ENCODE measurements around the gene MYH6. TPM values are rescaled to one million over a fixed set of nuclear protein-coding genes. Genes with fewer than 3 reads are reported as not detected.

The MYH6 gene
- total and polyA plus RNA-seq, 2 donors (not counting 1 experiment from before 2014, with no cell fraction given): not detected

DNA sequence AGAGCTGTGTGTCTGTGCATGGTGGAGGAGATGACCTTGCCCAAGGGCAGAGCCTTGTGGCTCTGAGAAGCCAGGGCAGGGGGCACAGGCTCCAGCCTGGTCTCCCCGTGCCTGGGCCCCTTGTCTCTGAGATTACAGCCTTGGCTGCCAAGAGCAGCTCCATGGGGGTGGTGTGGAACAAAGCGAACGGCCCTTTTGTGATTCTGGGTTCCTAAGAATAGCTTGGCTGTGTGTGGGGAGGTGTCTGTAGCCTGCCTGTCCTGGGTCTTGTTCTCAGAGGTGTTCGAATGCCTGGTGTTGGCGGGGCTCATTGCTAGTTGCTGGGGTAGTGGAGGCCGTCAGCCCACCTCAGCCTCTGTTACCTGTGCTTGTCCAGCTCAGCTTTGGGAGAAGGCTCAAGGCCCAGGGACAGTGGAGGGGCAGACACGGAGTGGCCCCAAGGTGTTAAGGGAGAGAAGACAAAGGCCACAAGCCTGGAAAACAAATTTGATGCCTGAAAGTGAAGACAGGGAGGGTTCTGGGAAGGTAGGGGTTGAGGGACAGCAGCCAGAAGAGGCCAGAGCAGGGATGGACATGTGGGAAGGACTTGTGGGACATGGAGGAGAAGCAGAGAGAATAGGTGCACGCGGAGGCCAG is 34.8 kb upstream of the MYH6 start:
- H3K4me2 ChIP-seq (ENCODE audit: extremely low read depth, insufficient read depth, low read length): no peak overlapping the region
- no peak overlapping the region for H3K9ac ChIP-seq (ENCODE audit: insufficient read depth, low read length)
- no peak overlapping the region for H3K4me3 ChIP-seq (replicated peaks in 1 of 4; ENCODE audit: control extremely low read depth in 1 of 4, insufficient read depth in 1 of 4, low read depth in 3 of 4, low read length in 4 of 4)
- H3K9me3 ChIP-seq (ENCODE audit: control insufficient read depth, insufficient read depth, low read depth, low read length): no peaks in the 10 kb centered on the region
- no peaks in the 10 kb centered on the region for H3K4me1 ChIP-seq (ENCODE audit: control insufficient read depth, extremely low read depth, insufficient read depth, low read length)
- H2AFZ ChIP-seq (ENCODE audit: low read length): no peak overlapping the region
- TF ChIP-seq, protein P1, sequence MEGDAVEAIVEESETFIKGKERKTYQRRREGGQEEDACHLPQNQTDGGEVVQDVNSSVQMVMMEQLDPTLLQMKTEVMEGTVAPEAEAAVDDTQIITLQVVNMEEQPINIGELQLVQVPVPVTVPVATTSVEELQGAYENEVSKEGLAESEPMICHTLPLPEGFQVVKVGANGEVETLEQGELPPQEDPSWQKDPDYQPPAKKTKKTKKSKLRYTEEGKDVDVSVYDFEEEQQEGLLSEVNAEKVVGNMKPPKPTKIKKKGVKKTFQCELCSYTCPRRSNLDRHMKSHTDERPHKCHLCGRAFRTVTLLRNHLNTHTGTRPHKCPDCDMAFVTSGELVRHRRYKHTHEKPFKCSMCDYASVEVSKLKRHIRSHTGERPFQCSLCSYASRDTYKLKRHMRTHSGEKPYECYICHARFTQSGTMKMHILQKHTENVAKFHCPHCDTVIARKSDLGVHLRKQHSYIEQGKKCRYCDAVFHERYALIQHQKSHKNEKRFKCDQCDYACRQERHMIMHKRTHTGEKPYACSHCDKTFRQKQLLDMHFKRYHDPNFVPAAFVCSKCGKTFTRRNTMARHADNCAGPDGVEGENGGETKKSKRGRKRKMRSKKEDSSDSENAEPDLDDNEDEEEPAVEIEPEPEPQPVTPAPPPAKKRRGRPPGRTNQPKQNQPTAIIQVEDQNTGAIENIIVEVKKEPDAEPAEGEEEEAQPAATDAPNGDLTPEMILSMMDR (conservative IDR thresholded peaks at IDR 0.05 in 1 of 2, IDR thresholded peaks at IDR 0.05 in 1 of 2; ENCODE audit: low read depth in 1 of 2, low read length in 2 of 2): no peak
- no peak for TF ChIP-seq EZH2 (IDR thresholded peaks at IDR 0.05; ENCODE audit: low read length, missing control alignments)
- no peak overlapping the region for H3K27ac ChIP-seq (ENCODE audit: insufficient read depth, low read length)
- H3K27me3 ChIP-seq (ENCODE audit: control insufficient read depth, insufficient read depth, low read length): peaks cover 8% of the 10 kb centered on the region
- H4K20me1 ChIP-seq (ENCODE audit: control insufficient read depth, extremely low read depth, insufficient read depth, low read length): no peaks in the 10 kb centered on the region
- no peaks in the 10 kb centered on the region for H3K79me2 ChIP-seq (ENCODE audit: control insufficient read depth, insufficient read depth, low read length)
- no peak for DNase-seq (ENCODE audit: low read depth in 2 of 2)
- no peaks in the 10 kb centered on the region for H3K36me3 ChIP-seq (ENCODE audit: control insufficient read depth, insufficient read depth, low read length)

DNA sequence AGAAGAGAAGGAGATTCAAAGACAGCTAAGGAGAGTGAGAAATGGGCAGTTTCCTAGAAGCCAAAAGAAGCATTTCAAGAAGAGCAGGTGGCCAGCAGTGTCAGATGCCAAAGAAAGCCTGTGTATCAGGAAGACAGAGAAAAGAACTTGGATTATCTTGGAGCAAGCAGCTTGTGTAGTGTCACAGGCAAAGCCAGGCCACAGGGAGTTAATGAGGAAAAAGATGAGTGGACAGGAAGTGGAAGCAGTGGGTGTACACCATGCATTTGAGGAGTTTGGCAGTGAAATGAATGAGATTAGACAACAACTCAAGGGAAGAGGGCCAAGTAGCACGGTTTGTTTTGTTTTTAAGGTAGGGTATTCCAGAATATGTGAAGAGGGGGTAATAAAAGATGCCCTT is 33.0 kb upstream of the MYH6 start:
- DNase-seq (ENCODE audit: low read depth in 2 of 2): peak in 1 of 2 donors; percentile 3
- Histone ChIP-seq H4K20me1 (ENCODE audit: control insufficient read depth, extremely low read depth, insufficient read depth, low read length) (no peaks in the 10 kb centered on the region), H3K27me3 (ENCODE audit: control insufficient read depth, insufficient read depth, low read length) (peaks cover 8% of the 10 kb centered on the region), H3K9me3 (ENCODE audit: control insufficient read depth, insufficient read depth, low read depth, low read length) (no peaks in the 10 kb centered on the region), H3K36me3 (ENCODE audit: control insufficient read depth, insufficient read depth, low read length) (no peaks in the 10 kb centered on the region), H3K4me3 (replicated peaks in 1 of 4; ENCODE audit: control extremely low read depth in 1 of 4, insufficient read depth in 1 of 4, low read depth in 3 of 4, low read length in 4 of 4) (no peak overlapping the region), H3K9ac (ENCODE audit: insufficient read depth, low read length) (no peak overlapping the region), H3K4me2 (ENCODE audit: extremely low read depth, insufficient read depth, low read length) (no peak overlapping the region), H2AFZ (ENCODE audit: low read length) (no peak overlapping the region), H3K27ac (ENCODE audit: insufficient read depth, low read length) (no peak overlapping the region), H3K79me2 (ENCODE audit: control insufficient read depth, insufficient read depth, low read length) (no peaks in the 10 kb centered on the region), H3K4me1 (ENCODE audit: control insufficient read depth, extremely low read depth, insufficient read depth, low read length) (no peaks in the 10 kb centered on the region)
- TF ChIP-seq EZH2 (IDR thresholded peaks at IDR 0.05; ENCODE audit: low read length, missing control alignments): no peak
- TF ChIP-seq, protein P1 (conservative IDR thresholded peaks at IDR 0.05 in 1 of 2, IDR thresholded peaks at IDR 0.05 in 1 of 2; ENCODE audit: low read depth in 1 of 2, low read length in 2 of 2): no peak

DNA sequence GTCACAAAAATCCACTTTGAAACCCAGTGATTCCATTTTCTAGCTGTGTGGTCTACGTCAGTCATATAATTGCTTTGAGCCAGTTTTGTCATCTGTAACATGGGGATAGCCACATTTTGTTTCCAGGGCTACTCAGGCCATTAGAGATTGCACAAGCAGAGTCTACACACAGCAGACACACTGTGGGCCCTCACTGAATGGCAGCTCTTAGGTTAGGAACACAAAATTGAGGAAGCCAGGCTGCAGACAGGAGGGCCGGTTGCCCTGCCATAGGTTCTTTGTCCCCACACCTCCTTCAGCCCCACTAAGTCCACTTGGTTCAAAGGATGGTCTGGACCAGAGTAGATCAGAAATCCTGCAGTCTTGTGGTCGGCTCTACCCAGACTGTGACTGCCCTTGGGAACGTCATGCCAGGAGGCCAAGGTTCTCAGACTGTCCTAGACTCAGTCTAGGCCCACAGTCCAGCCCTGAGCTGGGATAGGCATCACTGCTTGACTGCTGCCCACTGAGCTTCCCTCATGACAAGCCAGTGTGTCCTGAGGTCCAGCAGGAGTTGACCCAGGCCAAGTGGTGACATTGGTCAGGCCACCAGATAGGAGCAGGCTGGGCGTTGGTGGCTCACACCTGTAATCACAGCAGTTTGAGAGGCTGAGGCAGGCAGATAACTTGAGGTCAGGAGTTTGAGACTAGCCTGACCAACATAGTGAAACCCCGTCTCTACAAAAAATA is 31.2 kb upstream of the MYH6 start:
- no peaks in the 10 kb centered on the region for H3K4me1 ChIP-seq (ENCODE audit: control insufficient read depth, extremely low read depth, insufficient read depth, low read length)
- no peaks in the 10 kb centered on the region for H3K79me2 ChIP-seq (ENCODE audit: control insufficient read depth, insufficient read depth, low read length)
- H3K4me2 ChIP-seq (ENCODE audit: extremely low read depth, insufficient read depth, low read length): no peak overlapping the region
- no peak for DNase-seq (ENCODE audit: low read depth in 2 of 2)
- no peak overlapping the region for H3K27ac ChIP-seq (ENCODE audit: insufficient read depth, low read length)
- TF ChIP-seq, protein P1 (conservative IDR thresholded peaks at IDR 0.05 in 1 of 2, IDR thresholded peaks at IDR 0.05 in 1 of 2; ENCODE audit: low read depth in 1 of 2, low read length in 2 of 2): no peak
- no peak for TF ChIP-seq EZH2 (IDR thresholded peaks at IDR 0.05; ENCODE audit: low read length, missing control alignments)
- H3K9me3 ChIP-seq (ENCODE audit: control insufficient read depth, insufficient read depth, low read depth, low read length): no peaks in the 10 kb centered on the region
- H2AFZ ChIP-seq (ENCODE audit: low read length): no peak overlapping the region
- peaks cover 8% of the 10 kb centered on the region for H3K27me3 ChIP-seq (ENCODE audit: control insufficient read depth, insufficient read depth, low read length)
- no peaks in the 10 kb centered on the region for H3K36me3 ChIP-seq (ENCODE audit: control insufficient read depth, insufficient read depth, low read length)
- H3K9ac ChIP-seq (ENCODE audit: insufficient read depth, low read length): no peak overlapping the region
- H4K20me1 ChIP-seq (ENCODE audit: control insufficient read depth, extremely low read depth, insufficient read depth, low read length): no peaks in the 10 kb centered on the region
- H3K4me3 ChIP-seq (replicated peaks in 1 of 4; ENCODE audit: control extremely low read depth in 1 of 4, insufficient read depth in 1 of 4, low read depth in 3 of 4, low read length in 4 of 4): no peak overlapping the region
